ENCODE results near the gene CREBRF.
"Not testable (repeated sequence)": the region's sequence is repeated elsewhere in the genome, so short reads cannot be mapped to it uniquely, and the experiment has no call there.

Gene CREBRF, protein sequence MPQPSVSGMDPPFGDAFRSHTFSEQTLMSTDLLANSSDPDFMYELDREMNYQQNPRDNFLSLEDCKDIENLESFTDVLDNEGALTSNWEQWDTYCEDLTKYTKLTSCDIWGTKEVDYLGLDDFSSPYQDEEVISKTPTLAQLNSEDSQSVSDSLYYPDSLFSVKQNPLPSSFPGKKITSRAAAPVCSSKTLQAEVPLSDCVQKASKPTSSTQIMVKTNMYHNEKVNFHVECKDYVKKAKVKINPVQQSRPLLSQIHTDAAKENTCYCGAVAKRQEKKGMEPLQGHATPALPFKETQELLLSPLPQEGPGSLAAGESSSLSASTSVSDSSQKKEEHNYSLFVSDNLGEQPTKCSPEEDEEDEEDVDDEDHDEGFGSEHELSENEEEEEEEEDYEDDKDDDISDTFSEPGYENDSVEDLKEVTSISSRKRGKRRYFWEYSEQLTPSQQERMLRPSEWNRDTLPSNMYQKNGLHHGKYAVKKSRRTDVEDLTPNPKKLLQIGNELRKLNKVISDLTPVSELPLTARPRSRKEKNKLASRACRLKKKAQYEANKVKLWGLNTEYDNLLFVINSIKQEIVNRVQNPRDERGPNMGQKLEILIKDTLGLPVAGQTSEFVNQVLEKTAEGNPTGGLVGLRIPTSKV

DNA sequence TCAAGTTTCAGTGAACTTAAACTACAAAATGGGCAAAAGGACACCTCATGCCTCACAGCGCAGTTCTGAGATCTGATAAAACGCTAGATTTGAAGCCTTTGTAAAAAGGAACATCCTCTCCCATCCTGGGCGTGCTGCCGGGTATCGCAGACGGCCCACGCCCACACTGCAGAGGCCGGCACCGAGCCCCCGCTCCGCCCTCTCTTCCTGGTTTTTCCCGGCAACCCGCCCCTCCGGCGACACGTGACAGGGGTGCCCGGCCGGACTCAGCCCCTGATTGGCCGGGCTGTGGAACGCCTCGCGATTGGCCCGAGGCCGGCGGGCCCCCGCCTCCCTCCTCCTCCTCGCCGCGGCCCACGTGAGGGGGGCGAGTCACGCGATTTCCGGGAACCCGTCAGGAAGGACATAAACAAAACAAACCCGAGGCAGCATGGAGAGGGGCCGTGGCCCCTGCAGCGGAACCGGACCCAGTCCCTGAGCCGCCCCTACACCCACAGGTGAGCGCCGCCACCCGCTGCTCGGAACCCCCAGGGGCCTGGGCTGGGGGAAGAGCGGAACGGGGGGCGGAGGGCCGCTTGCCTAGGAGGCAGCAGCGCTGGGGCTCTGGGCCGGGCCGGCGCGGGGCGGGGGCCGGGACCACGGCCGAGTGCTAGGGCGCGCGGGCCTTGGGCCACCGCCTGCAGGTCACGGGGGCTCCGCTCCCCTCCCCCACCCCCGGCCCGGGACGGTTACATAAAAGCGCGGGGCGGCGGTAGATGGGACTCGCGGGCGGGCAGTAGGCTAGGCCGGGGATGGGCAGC, at the start of gene CREBRF:
CREBRF (plus strand) TSS at position 370 of the 800 bp plus-strand sequence. CDS start 24,424 bp downstream, outside the sequence.
- peak; percentile 97 for DNase-seq

DNA sequence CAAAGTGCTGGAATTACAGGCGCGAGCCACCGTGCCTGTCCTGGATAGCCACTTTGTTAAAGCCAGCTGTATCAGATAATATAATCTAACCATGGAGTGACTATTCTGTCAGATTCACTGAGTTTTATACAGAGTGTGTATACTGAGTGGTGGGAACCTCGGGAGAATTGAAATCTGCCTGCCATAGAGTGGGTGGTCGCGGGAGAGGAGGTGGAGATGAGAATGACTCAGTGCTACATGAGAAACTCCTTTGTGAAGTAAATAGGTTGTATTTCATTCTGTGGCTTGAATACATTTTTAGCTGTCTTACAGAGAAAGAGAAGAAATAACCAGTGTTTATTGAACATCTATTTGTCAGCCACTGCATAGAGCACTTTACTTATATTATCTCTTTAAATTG, 46.1 kb upstream of the CREBRF start:
- DNase-seq = no peak

DNA sequence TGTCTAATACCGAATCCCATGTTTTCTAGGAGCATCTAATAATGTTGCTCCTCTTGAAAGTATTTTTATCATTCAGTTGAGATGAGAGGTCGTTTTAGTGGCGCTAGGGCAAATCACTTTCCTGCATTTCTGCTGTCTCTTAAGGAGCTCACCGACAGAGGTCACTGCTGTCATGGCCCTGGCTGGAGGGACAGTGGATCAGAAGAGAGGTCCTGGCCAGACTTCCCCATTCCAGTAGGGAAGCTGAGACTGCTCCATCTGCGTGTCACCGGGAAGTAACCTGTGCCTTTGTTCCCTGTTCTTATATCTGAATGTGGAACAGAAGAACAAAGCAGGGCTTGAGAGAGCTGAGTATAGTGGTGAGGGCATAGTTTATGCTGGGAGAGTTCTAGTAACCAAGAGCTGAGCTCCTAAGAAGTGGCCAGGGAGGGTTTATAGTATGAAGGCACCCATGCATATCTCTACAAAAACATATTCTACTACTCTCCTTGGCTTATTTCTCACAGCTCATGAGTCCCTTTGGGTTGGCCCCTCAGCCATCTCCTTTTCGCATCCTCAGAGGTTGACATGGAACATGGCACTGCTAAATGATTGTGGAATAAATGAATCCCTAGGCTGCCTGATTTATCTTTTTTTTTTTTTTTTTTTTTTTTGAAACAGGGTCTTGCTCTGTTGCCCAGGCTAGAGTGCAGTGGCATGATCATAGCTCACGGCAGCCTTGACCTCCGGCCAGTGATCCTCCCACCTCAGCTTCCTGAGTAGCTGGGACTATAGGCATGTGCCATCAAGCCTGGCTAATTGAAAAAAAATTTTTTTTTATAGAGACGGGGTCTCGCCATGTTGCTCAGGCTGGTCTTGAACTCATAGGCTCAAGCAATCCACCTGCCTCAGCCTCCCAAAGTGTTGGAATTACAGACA, 45.3 kb upstream of the CREBRF start:
- no peak for DNase-seq

DNA sequence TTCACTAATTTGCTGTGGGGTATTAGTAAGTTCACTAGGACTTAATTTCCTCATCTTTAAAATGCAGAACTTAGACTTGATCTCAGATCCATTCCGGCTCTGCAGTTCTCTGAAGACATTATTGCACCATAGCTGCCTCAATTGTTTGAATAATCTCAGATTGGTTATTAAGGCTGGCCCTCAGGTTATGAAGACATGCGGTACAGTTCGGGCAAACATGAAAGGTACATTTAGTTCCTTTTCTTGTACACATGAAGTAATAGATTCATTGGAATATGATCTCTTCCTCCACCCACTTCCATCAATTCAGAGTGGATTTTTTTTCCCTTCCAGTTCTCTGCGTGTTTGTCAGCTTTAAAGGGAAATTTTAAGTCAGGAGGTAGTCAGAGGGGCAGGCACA, 44.6 kb upstream of the CREBRF start:
- no peak for DNase-seq

DNA sequence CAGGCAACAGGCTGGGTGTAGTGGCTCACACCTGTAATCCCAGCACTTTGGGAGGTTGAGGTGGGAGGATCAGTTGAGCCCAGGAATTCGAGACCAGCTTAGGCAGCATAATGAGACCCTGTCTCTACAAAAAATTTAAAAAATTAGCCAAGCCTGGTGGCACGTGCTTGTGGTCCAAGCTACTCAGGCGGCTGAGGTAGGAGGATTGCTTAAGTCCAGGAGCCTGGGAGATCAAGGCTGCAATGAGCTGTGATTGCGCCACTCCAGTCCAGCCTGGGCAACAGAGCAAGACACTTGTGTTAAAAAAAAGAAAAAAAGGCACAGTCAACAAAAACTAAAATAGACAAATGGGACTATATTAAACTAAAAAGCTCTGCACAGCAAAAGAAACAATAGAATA, 43.3 kb upstream of the CREBRF start:
- DNase-seq = no peak

DNA sequence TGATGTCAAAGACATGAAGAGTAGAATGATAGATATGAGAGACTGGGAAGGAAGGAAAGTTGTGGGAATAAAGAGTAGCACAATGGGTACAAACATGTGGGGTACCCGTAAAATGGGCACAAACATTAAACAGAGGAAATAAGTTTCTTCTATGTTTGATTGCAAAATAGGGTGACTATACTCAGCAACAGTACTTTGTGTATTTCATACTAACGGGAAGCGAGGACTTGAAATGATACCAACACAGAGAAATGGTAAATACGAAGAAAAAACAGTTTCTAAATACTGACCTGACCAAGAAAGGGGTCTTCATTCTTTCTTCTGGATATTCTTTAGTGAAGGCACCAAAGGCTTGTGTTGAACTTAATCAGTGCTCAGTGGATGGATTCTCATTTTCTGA, 41.5 kb upstream of the CREBRF start:
- DNase-seq = no peak

DNA sequence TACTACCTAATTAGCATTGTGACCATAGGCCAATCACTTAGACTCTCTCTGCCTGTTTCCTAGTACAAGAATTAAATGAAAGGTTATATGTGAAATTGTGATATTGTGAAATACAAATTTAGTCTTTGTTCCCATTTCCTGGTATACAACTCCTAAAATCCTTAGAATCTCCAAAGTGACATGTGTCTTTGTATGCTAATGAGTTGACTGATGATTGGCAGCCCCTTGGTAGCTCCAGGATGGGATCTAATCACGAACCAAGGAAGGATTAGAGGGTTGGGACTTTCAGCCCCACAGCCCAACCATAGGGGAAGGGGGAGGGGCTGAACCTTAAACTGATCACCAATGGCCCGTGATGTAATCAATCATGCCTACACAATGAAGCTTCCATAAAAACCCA, 41.0 kb upstream of the CREBRF start:
- DNase-seq = no peak

DNA sequence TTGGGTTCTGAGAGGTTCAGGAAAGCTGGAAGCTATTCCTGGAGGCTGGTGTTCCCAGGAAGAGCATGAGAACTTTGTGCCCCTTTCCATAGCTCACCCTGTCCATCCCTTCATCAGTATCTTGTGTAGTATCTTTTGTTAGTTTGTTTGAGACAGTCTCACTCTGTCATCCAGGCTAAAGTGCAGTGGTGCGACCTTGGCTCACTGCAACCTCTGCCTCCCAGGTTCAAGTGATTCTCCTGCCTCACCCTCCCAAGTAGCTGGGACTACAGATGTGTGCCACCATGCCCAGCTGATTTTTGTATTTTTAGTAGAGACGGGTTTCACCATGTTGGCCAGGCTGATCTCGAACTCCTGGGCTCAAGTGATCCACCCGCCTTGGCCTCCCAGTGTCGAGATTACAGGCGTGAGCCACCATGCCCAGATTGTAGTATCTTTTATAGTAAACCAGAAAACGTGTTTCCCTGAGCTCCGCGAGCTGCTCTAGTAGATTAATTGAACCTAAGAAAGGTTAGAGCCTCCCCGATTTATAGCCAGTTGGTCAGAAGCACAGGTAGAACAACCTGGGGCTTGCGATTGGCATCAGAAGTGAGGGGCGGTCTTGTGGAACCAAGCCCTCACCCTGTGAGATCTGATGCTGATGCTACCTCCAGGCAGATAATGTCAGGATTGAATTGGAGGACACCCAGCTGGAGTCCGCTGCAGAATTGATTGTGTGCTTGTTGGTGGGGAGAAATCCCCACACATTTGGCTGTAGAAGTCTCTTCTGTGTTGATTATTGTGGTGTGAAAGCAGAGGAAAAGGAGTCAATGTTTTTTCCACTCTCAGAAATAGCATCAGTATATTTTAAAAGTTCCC, 40.3 kb upstream of the CREBRF start:
- no peak for DNase-seq

DNA sequence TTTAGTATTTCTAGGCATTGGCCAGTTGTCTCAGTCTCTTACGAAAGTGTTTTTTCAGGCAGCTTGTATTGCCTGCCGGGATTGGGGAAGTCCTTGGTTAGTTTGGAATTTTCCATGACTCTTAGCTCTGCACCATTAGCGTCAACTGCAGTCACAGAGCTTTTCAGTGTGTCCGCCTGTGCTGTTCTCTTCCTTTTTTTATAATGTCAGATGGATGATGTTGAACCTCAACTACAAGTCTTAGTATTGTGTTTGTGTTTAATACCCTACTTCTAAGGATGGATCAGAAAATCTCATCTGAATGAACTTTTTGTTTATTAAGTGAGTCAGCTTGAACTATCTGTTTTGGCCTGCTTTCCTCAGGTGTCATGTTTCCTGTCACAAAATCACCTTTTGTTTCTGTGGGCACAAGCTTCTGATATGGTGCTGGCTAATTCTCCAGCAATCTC, 39.5 kb upstream of the CREBRF start:
- no peak for DNase-seq

DNA sequence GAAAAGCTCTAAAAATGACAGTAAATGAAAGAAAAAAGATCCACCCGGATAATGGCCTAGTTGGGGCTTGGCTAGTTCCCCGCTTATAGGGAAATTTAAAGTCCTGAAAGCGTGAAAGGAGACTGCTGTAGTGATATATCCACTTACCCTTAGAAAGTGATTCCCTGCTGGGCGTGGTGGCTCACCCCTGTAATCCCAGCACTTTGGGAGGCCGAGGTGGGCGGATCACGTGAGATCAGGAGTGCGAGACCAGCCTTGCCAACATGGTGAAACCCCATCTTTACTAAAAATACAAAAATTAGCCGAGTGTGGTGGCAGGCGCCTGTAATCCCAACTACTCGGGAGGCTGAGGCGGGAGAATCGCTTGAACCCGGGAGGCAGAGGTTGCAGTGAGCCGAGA, 39.1 kb upstream of the CREBRF start:
- DNase-seq = not testable (repeated sequence)

DNA sequence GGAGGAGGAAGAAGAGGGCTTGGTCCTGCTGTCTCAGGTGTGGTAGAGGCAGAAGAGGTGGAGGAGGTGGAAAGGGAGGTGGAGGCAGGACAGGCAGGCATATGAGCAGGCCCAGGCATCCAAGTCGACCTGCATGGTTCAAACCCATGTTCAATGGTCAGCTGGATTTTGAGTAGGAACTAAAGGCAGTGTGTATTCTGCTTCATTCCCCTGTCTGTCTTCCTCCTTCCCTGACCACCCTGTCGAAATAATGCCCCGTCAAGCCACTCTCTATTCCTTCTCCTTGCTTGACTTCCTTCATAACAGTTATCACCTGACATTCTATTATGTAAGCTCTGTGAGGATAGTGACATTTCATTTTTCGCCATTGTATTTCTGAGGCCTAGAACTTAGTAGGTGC, 37.8 kb upstream of the CREBRF start:
- DNase-seq = no peak

DNA sequence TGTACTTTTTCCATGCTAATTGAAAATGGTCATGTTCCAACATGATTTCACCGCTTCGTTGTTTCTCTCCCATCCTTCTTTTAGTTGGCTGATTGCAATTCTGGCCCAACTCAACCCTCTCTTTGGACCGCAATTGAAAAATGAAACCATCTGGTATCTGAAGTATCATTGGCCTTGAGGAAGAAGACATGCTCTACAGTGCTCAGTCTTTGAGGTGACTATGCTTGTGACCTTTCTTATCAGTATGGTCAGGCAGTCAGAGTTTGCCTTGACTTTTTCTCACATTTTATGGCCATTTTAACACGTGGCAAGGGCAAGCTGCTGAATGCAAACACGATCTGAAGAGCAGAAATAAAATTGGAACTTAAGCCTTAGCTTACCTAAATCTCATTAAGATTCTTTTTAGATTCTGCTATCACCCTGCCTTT, 36.0 kb upstream of the CREBRF start:
- DNase-seq = no peak

DNA sequence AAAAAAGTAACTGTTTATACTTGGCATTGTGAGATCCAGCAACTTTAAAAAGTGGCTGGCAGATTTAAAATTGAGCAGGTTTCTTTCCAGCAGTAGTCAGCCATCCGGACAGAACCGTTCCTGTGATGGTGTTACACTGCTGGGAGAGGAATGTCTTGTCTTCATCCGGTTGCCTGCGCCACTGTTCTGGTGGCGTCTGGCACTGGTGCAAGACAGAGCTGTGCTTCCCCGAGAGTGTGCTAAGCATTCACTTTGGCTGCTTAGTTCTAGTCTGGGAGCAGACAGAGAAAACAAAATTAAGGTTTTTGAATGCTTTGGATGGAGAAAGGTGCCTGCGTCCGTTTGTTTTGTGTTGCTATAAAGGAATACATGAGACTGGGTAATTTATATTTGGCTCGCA, 35.5 kb upstream of the CREBRF start:
- no peak for DNase-seq

DNA sequence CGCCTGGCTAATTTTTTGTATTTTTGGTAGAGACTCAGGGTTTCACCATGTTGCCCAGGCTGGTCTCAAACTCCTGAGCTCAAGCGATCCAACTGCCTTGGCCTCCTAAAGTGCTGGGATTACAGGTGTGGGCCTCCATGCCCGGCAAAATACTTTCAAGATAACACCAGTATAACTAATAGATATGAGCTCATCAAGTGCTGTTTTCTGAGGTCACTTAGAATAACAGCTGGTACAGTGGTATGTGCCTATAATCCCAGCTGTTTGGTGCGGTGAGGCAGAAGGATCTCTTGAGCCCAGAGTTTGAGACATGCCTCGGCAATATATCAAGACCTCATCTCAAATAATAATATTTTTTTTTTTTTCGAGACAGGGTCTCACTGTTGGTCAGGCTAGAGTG, 30.5 kb upstream of the CREBRF start:
- DNase-seq = no peak

DNA sequence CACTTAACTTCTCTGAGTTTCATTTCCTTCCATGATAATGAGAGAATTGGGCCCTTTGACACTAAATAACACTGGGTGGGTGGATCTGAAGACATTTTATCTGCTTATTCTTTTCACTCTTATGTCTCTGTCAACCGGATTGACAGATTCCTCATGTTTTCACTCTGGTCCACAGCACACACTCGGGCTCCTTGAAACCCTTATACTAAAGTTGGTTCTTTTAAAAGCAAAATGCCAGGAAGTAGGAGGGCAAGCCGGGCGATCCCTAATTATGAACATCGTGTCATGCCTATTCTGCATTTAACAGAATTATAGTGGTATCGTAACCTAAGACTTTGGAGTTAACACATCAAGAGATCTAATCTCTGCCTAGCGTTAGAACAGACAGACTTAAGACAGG, 28.2 kb upstream of the CREBRF start:
- no peak for DNase-seq

DNA sequence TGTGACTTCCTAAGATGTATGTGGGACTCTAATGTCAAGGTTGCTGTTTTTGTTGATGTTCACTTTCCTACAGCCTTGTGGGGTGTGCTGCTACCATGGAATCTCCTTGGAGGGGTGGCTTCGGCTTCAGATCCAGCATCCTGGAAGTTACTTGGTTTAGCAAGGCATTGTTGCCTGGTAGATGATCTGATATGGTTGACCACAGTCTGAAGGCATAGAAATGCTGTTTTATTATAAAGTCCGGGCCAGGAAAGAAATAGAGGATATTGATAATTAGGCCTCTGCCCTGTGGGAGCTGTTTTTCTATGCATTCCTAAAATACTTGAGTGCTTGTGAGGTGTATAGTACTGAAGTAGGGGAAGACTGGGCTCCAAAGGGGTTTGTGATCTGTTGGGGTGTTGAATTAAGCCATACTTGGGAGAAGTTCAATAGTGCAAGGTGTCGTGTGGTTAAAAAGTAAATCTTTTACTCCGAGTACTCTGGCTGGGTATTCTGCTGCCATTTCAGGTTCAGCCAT, 27.3 kb upstream of the CREBRF start:
- DNase-seq = no peak

DNA sequence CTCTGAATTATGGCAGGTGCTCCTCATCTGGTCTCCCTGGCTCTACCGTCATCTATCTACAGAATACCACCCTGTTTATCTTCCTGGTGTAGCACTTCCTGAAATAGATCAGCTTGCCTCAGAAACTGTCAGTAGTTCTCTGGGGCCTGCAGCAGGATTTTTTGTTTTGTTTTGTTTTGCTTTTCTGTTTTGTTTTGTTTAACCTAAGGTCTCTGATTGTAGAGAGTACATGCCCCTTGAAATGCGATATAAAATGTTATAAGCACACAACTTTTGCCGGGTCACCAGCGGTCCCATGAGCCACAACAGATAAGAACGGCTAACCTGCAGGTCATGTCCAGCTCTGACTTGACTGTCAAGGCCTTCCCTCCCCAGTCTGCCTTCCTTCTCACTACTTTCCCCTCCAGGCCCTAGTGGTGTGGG, 26.6 kb upstream of the CREBRF start:
- no peak for DNase-seq

DNA sequence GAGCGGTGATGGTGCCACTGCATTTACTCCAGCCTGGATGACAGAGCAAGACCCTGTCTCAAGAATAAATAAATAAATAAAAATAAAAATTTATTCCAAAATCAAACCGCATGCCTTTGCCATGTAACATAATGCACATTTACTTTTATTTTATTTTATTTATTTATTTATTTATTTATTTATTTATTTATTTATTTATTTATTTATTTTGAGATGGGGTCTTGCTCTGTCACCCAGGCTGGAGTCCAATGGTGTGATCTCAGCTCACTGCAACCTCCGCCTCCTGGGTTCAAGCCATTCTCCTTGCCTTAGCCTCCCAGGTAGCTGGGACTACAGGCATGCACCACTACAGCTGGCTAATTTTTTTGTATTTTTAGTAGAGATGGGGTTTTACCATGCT, 24.1 kb upstream of the CREBRF start:
- DNase-seq = not testable (repeated sequence)

DNA sequence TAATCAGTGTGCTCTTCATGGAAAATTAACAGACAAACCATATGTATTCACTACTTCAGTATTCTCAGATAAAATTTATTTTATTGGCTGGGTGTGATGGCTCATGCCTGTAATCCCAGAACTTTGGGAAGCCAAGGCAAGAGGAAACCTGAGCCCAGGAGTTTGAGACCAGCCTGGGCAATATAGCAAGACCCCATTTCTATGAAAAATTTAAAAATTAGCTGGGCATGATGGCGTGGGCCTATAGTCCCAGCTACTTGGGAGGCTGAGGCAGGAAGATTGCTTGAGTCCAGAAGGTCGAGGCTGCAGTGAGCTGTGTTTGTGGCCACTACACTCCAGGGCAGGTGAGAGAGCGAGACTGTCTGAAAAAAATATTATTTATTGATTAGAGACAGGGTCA, 23.4 kb upstream of the CREBRF start:
- DNase-seq = no peak

DNA sequence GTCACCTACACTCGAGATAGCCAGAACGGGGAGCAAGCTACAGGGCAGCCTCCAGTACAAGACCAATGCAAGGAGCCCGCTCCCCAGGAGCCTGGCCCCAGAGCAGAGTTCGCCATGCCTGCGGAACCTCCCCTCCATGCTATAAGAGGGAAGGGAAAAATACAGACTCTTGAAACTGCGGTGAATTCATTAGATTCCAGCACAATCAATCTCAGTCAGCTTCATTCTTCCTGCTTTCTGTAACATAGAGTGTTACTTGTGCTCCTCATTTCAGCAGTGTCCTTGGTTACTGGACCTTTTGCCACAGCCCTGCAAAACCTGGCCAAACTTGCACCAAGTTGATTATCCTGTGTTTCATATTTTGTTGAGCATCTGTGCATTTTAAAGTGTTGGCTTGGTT, 22.2 kb upstream of the CREBRF start:
- no peak for DNase-seq
